Stimulated activated CD8-positive, alpha-beta memory T cell treated with anti-CD3 and anti-CD28 coated beads, Interleukin-4, amount 100 ng/mL, for 4 hours (primary cell): ENCODE results near the gene CDC25B.
A peak's percentile ranks its signal among the peaks of the same experiment; 100 is the strongest.

Experiments
- DNase-seq, 2 donors: peaks; one replicate each; pipeline ENCODE4 v3.0.0-alpha.2; 2020; ENCODE audit warnings: low read depth in 2 of 2, low spot score in 1 of 2

CDC25B gene

DNA sequence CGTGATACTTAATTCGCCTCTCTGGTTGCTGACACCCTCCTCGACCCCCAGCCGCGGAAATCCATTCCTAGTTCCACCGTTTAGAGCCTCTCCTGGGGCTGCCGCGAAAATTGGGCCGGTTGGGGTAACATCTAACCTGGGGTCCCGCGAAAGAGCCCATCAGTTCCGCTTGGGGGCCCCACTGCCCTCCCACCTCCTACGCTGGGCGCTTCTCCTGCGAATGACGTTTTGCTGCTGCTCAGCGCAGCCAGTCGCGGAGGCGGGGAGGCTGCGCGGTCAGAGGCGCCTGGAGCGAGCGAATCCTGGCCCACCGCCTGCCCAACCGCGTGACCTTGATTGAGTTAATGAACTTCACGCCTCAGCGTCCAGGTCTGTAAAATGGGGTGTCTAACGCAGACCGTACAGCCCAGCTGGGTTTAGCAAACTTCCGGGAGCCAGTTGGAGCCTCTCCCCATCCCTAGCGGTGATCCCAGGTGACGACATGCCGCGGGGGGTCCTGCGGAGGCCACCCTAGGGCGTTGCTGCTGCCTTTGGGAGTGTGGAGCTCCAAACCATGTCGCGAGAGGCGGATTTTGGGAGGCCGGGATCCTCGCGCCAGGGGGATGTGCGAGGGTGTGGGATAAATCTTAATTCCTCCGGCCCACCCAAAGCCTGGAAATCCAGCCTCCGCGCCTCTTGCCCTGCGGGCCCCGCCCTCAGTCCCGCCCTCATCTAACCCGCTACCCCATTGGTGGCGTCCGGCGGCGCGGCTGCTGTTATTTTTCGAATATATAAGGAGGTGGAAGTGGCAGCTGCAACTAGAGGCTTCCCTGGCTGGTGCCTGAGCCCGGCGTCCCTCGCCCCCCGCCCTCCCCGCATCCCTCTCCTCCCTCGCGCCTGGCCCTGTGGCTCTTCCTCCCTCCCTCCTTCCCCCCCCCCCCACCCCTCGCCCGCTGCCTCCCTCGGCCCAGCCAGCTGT, at the start of gene CDC25B:
TSS of gene CDC25B (plus strand) at position 800 of the 958 bp plus-strand sequence. CDS start 222 bp downstream, outside the sequence.
- peak; percentile 77 to 81 for DNase-seq

DNA sequence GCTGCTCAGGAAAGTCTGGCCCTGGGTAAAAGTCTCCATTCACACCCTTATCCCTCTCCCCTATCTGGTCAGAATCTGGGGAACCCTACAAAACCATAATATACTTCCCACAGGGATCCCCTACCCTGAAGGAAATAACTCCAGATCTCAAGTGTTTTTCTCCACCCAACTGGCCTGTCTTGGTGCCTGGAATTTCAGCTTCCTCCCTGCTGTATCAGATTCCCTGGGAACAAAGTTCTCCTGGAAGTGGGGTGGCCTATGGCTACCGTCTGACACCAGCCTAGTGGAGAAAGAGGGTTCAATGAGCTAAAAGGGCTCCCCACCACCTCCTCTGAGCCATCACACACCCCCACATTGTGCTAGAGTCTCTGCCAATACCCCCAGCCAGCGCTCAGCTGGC, 48.6 kb upstream of the CDC25B start:
- no peak for DNase-seq

DNA sequence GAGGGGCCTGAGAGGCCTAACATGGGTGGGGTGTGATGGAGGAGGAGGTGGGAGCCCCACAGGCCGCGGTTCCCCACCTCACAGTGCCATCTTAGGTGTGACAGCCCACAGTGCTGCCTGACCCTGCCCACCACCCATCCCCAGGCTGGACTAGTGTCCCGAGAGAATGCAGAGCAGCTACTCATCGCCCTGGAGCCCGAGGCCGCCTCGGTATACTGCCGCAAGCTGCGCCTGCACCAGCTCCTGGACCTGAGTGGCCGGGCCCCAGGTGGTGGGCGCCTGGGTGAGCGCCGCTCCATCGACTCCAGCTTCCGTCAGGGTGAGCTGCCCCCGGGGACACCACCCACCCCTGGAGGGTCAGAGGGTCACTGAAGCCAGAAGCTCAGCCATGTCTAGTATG, 48.0 kb upstream of the CDC25B start:
- DNase-seq = no peak

DNA sequence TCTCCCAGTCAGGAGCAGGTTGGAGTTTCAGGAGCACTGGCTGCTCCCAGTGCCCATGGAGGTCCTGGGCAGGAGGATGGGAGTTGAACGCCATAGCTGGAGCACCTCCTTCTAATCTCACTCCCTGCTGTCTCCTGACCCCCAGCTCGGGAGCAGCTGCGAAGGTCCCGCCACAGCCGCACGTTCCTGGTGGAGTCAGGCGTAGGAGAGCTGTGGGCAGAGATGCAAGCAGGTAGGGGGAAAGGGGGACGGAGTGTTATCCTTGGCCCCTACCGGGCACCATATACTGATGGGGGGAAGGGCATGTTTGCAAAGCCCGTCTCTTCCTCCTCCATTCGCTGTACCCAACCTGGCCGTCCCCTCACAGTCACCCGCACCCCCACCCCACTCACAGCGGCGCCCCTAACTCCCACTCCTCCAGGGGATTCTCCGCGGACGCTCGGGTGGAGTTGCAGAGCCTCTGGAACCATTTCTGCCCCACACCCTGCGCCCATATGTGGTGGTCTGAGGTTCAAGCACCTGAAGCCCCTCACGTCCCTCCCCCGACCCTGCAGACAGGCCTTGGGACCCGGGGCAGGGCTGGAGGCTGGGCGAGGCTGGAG, 46.9 kb upstream of the CDC25B start:
- DNase-seq = no peak

GRCh38 chr20:3749689-3750531, 46.2 kb upstream of the CDC25B start:
- no peak for DNase-seq

GRCh38 chr20:3751305-3751674, 44.8 kb upstream of the CDC25B start:
- no peak for DNase-seq

DNA sequence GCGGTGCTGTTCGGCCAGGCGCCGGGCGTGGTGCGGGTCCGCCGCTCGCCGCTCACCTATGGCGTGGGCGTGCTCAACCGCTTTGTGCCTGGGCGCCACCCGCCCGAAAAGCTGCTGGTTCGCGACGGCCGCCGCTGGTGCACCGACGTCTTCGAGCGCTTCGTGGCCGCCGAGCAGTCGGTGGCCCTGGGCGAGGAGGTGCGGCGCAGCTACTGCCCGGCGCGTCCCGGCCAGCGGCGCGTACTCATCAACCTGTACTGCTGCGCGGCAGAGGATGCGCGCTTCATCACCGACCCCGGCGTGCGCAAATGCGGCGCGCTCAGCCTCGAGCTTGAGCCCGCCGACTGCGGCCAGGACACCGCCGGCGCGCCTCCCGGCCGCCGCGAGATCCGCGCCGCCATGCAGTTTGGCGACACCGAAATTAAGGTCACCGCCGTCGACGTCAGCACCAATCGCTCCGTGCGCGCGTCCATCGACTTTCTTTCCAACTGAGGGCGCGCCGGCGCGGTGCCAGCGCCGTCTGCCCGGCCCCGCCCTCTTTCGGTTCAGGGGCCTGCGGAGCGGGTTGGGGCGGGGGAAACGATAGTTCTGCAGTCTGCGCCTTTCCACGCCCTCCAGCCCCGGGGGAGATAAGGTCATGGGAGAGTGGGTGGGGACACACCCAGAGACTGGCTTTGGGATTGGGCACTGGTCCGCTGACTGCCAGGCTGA, 44.3 kb upstream of the CDC25B start:
- peak in 1 of 2 donors; percentile 6 for DNase-seq

DNA sequence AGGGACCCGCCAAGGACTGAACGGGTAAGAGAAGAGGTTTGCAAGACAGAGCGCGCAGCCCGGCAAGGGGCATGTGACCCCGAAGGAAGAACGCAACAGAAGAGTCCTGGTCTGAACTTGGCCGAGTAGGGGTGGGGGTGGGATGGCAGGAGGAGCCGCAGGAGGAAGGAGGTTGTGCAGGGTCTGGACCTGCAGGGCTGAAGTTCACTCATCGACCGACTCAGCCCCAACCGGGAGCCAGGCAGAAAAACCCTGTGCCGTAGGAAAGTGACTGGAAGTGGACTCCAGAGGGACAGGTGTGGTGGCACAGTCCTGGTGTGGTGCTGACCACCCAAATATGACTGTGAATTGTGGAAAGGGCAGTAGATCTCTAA, 43.7 kb upstream of the CDC25B start:
- DNase-seq = no peak

- peak; percentile 14 to 46 for DNase-seq
Observed at GRCh38 chr20:3753098-3753497, 43.0 kb upstream of the CDC25B start.

DNA sequence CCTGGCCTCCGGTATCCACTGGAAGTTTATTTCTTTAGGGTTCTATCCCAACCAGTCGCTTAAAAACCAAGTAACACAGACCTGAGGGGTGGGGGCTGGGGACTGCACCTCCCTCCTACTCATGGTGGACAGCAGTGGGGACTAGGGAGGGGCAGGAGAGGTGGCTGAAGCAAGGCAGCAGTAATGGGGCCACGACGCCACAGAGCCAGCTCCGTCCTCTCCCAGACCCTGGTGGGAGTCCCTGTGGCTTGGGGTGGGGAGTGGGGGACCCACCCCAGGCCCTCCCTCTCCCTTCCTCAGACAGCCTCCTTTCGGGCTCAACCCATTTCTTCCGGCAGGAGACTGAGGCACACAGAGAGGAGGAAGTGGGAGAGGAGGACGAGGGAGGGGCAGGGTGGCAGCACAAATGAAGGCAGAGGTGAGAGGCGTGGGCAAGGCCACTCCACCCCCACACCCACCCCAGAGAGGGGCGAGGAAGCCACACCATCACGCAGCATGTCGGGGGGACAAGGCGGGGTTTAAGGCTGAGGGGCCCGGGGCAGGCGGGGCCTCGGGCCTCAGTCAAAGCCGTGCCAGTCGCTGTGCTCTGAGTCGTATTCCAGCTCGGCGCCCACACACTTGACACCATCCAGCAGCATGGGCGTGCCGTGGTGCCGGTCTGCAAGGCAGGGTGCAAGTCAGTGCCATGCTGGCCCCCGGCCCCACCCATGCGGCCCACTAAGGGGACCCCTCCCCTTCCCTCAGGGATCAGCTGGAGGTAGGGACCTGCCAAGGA, 42.4 kb upstream of the CDC25B start:
- no peak for DNase-seq

DNA sequence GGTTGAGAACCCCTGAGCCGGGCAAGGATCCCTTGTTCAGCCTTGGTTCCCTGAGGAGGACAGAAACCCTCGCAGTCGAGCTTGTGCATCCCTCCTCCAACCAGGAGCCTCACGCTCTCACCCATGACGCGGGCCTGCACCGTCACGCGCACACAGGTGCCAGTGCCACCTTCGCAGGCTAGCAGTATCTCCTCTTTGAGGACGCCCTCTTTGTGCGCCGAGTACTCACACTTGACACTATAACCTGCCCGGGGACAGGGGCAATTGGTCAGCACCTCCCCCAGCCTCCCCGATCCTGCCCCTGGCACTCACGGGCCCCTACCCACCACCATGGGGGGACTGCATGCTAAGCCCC, 41.9 kb upstream of the CDC25B start:
- DNase-seq = no peak

DNA sequence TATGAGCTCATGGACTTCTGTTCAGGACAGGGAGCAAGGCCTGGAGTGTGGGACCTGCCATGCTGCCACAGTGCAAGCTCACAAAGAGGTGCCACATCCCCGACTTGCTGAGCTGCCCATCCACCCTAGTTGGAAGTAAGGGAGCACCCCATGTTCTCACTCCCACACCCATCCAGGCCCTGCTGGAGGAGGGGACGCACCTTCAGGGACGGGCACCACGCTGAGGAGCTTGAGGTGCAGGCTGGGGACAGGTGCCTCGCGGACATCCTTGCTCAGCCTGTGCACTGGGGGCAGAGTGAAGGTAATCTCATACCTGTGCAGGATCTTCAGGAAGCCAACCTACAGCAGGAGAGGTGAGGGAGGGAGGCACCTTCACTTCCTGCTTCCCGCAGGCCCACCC, 40.8 kb upstream of the CDC25B start:
- no peak for DNase-seq

DNA sequence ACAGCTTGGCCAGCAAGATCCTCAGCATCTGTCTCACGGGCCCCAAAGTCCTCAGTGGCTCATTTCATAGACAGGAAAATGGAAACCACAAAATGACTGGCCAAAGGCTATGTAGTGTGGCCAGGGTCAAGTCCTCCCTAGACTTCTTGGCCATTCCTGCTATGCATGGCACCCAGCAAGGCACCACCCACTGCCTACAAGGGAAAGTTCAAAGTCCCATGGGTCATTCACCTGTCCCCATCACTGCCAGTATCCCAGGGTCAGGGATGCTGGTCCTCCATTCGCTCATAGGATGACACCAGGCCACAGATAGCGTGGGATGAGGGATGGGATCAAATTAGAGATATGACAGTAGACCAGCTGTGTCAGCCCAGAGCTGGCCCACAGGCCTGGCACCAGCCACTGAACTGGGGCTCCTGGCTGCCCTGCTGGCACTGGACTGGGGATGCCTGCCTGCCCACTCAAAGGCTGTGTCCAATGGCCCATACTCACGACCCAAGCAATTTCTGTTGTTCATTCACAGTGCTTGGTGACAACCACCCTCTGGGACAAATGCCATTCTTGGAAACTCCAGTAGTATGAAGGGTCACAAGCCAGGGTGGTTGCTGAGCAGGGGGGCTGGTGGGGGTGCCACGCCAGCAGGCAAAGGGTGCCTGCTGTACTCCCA, 40.2 kb upstream of the CDC25B start:
- no peak for DNase-seq

DNA sequence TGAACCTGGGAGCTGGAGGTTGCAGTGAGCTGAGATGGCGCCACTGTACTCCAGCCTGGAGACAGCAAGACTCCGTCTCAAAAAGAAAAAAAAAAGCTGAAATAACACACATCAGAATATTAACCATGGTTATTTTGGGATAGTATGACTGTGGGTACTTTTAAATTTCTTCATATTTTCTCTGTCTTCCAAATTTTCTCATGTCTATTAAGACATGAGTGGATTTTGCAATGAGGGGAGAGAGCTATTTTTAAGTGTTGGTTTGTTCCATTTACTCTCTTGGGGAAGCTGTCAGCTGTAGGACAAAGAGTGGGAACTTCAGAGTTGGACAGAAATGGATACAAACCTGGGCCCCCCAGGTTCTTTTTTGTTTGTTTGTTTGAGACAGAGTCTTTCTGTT, 38.8 kb upstream of the CDC25B start:
- DNase-seq = no peak

GRCh38 chr20:3758566-3758965, 37.5 kb upstream of the CDC25B start:
- no peak for DNase-seq

DNA sequence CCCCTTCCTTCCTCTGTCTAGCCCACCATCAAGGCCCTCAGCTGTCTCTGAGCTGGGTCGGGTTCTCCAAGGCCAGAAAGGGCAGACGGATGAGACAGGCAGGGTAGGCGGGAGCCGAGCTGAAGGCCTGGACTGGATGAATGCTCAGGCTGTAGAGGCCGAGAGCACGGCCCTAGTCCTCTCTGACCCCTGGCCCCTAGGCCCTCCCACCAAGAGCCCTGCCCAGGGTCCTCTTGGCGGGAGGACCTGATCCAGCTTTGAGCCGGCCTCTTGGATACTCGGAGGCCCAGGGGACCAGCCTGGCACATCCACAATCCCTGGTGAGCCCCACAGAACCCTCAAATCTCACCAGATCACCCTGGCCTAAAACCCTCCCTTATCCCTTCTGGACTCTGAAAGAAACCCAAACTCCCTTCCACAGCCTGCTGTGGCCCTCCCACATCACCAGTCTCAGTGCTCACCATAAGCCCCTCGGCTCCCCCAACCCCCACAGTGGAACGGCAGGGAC, 36.7 kb upstream of the CDC25B start:
- no peak for DNase-seq

- DNase-seq = no peak
Observed at GRCh38 chr20:3759884-3760283, 36.2 kb upstream of the CDC25B start.

DNA sequence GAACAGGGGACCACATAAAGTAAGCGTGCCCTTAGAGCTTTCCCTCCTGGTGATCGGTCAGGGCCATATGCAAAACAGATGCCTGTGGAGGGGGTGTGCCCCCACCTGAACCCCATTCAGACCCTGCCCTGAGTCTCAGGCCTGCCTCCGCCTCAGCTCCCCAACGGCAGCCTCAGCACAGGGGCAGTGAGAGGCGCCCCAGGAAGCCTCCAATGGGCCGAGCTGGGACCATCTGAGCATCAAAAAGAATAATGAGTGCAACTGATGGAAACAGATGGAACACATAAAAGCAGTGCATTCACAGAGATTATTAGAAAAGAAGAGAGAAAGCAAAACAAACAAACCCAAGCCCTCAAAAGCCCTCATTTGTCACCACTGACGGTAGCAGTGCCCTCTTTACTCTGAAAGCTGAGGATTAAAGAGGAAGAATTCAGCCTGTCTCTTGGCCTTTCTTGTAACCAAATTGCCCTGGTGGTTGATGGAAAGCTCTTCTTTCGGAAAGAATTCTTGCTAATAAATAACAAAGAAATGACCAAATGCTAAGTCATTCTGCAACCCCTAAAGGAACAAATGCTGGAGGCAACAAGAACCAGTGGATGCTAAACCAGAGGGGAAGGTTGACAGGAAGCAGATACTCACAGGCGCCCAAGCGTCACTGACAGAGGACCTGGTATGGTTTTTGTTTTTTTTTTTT, 35.3 kb upstream of the CDC25B start:
- no peak for DNase-seq
